GM21529 (cell line): ENCODE results near the gene SPRYD3.
A peak's percentile ranks its signal among the peaks of the same experiment; 100 is the strongest.
"Not testable (repeated sequence)": the region's sequence is repeated elsewhere in the genome, so short reads cannot be mapped to it uniquely, and the experiment has no call there.

Source experiments
- ATAC-seq: cut with Tn5 transposase; IDR thresholded peaks from one replicate; pipeline ENCODE4 v1.9.1; 2021; ENCODE audit not compliant: unreplicated experiment

SPRYD3 gene, protein sequence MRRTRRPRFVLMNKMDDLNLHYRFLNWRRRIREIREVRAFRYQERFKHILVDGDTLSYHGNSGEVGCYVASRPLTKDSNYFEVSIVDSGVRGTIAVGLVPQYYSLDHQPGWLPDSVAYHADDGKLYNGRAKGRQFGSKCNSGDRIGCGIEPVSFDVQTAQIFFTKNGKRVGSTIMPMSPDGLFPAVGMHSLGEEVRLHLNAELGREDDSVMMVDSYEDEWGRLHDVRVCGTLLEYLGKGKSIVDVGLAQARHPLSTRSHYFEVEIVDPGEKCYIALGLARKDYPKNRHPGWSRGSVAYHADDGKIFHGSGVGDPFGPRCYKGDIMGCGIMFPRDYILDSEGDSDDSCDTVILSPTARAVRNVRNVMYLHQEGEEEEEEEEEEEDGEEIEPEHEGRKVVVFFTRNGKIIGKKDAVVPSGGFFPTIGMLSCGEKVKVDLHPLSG

DNA sequence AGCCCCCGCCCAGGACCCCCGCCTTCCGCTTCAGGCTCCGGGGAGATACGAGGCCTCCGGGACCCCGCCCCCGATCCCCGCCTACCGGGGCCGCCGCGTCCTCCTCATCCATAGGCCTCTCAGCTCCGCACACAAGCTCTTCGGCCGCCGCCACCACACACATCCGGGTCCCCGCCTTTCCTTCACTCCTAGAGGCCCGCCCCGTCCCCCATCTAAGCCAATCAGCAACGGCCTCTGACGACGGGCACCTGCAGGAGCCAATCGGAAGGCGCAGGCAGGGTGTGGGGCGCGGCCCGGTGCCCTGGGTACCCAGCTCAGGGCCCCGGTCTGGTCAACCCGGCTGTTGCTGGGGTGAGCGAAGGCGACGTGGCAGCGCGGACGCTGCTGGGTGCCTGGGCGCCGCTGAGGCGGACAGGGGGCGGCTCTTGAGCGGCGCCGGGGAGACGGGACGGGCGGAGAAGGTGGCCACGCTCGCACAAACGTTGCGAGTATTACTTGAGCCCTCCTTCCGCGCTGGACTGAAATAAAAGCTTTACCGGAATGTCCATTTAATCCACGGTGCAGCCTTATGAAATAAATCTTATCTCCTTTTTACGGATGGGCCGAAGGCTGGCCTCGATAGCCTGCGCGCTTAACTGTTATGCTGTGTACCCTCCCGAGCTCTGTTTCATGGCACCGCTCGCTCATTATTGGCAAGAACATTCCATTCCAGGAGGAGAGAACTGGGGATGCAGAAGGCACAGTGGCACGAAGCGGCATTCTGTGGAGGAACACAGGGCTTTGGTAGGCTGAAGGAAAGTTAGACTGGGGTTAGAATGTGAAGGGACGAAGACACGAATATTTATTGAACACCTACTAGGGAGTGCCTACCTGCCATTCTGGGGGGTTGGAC, at the start of gene SPRYD3:
Gene SPRYD3 (minus strand): TSS at position 165 of the 892 bp plus-strand sequence. CDS start 57 bp downstream, at position 108.
- ATAC-seq, result peak; percentile 99

DNA sequence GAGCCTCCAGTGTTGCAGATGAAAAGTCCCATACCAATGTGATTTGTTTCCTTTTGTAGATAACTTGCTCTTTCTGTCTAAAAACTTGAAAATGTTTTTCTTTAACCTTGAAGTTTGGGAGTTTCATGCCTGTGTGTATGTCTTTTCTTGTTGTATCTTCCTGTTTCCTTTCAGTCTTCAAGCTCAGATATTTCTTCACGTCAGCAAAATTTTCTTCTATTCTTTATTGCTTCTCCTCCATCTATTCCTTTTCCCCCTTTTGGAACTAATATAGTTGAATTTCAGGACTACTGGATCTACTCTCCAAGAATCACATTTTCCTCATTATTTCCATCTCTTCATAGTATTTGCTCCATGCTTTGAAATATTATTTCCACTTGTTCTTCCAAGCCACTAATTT, 48.0 kb upstream of the SPRYD3 start:
- no peak for ATAC-seq

DNA sequence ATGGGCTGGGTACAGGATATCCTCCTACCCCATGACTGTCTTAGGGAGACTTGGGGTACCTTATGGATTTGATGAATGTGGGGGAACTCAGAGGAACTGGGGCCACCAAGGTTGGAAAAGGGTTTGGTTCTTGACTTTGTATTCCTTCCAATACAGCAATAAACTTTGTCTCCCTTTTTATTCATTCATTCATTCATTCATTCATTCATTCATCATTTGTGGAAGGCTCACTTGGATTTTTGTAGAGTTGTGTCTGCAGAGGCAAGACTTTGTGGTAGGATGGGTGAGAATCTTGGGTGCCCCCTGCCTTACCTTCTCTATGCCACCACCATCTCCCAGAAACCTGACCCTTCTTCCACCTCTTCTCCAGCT, 45.1 kb upstream of the SPRYD3 start:
- ATAC-seq, result no peak

DNA sequence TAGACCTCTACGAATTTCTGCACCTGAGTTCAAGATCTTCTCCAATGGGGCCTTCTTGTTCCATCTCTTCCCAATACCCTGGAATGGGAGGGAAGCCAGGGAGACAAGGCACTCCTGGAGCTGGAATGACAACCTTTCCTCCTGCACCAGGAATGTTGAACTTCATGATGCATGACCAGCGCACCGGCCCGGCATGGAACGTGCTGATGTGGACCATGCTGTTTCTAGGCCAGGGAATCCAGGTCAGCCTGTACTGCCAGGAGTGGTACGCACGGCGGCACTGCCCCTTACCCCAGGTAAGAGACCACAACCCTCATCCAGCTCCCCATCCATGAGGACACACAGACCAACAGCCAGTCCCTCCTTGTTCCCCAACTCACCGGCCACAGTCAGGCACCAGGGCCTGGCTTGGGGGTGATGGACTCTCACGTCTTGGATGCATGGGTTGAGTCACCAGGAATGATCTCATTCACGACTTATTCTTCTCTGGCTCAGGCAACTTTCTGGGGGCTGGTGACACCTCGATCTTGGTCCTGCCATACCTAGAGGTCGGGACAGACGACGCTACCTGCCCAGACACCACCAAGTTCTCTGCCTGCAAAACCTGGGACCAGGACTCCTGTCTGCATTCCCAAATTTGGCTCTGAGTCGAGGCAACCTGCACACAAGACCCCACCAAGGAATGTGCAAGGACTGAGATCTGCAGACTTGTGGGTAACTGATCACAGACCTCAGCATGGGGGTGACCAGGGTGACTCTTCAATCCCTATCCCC, 44.6 kb upstream of the SPRYD3 start:
- ATAC-seq, result no peak

DNA sequence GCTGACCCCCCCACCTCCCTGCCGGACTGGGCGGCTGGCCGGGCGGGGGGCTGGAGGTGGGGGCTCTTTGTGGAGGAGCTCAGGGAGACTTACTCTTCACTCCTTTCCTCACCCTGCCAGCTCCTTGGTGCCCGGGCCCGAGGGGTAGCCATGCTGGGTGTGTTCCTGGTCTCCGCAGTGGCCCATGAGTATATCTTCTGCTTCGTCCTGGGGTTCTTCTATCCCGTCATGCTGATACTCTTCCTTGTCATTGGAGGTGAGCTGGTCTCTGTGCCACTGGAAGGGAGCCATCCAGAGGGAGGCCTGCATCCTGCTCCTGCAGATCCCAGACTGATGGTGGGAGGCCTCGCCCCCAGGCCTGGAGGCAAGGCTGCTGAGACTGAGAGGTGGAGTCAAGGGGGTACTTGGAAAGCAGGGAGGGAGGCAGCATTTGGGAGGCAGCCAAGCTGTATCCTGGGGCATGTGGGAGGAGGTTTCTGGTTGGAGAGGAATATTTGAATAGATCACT, 43.8 kb upstream of the SPRYD3 start:
- ATAC-seq, result no peak

DNA sequence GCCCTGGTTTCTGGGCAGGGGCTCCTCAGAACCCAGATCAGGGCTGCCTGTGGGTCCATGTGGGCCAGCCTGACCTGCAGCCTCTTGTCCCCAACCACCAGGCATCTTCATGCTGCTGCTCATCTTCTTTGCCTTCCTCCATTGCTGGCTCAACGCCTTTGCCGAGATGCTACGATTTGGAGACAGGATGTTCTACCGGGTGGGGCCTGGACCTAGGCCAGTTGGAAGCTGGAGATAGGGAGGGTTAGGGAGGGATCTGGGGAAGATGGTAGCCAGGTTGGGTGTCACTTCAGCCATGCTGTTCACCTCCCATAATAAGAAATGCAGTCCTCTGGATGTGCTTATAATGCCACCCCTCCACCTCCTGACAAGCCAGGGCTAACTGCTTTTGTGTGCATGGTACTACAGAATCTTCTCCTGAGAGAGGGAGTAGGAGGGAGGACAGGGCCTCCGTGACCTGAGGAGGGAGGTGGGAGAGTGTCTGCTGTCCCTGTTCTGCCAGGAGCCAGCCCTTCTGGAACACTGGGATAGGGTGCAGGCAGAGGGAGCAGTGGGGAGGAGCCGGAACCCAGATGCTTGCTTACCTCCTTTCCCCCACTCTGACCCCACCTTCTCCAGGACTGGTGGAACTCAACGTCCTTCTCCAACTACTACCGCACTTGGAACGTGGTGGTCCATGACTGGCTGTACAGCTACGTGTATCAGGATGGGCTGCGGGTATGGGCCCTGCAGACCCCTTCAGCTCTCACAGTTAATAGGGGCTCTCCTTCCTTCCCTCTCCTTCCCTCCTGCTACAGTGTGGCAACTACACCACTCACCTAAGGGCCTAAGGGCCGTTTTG, 41.7 kb upstream of the SPRYD3 start:
- no peak for ATAC-seq

DNA sequence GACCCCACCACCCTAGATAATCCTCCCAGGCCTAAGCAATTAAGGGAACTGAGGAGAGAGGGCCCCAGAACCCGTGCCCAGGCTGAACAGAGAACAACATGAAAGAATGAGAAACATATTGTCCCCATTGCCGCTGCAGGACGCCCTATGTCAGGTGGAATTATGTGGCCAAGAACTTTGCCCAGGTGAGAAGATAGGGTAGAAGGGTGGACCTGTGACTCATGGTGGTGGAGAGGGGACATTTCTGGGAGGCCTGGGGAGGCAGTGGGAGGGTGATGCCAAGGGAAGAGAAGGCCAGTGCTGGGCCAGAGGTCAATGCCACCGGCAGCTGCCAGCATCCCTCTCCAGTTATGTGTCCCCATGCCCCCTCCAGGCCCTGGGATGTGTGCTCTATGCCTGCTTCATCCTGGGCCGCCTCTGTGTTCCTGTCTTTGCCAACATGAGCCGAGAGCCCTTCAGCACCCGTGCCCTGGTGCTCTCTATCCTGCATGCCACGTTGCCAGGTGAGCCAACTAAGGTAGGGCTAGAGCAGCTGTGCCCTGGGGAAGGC, 39.6 kb upstream of the SPRYD3 start:
- no peak for ATAC-seq

DNA sequence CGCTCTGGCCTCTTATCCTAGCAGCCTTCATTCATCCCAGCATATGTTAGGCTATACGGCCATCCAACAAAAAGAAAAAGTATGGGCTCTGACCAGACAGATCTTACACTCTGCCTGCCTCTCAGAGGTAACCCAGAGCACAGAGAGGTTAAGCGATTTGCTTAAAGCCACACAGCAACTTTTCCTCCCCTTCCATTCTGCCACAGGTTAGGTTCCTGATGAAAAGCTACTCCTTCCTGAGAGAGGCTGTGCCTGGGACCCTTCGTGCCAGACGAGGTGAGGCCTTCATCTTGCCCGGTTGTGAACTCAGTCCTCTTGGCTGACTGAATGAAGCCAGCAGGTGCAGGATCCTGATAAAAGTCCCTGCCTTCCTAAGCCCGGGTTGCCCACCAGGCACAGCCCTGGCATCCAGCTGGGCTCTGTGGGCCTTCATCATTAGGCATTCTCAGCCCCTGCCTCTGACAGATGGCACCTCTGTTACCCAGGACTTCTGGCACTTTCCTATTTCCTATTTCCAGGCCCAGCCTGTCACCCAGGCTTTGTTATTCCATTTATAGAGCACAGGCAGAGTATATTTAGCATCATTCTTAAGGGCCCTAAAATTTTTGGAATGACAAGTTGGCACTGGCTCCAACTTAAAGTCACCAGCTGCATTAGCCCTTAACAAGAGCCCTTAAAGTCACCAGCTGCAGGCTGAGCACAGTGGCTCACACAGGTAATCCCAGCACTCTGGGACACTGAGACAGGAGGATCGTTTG, 36.9 kb upstream of the SPRYD3 start:
- ATAC-seq, result no peak

DNA sequence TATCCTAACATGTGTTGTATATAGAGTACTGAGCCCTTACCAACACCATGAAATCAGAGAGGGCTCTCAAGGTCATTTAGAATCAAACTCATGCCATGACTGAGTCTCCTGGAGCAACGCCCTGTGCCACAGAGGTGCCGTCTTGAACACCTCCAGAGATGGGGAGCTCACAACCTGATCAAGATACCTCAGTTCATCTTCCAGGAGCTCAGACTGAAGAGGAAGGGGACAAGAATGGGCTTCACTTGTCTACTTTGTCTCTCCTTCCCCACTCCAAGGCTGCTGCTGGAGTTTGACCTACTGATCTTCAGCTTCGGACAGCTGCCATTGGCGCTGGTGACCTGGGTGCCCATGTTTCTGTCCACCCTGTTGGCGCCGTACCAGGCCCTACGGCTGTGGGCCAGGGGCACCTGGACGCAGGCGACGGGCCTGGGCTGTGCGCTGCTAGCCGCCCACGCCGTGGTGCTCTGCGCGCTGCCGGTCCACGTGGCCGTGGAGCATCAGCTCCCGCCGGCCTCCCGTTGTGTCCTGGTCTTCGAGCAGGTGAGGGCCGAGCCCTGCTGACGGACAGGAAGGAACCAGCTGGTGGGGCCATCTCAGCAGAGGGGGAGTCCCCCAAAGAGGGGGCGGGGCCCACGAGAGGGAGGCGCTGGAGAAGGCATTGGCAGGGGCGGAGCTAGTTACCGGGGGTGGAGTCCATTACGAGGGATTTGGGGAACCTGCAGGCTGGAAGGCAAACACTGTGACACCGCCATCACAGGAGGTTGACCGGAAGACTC, 36.1 kb upstream of the SPRYD3 start:
- ATAC-seq, result no peak

DNA sequence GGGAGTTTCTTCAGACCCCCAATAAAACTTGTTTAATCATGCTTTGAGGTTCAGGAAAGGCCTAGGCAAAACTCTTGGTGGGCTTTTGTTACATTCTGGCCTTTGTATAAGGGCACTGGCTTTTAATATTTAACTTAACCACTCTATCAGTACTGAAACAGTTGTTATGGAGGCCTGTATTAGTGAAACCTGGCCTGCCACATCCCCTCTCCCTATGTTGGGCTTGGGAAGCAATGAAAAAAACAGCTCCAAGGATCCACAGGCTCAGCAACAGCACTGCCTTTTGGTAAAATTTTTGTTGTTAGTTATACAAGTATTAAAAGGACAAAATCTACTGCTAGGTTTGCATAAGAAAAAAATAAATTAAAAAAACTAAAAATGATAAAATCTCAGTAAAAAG, 34.8 kb upstream of the SPRYD3 start:
- ATAC-seq, result no peak

DNA sequence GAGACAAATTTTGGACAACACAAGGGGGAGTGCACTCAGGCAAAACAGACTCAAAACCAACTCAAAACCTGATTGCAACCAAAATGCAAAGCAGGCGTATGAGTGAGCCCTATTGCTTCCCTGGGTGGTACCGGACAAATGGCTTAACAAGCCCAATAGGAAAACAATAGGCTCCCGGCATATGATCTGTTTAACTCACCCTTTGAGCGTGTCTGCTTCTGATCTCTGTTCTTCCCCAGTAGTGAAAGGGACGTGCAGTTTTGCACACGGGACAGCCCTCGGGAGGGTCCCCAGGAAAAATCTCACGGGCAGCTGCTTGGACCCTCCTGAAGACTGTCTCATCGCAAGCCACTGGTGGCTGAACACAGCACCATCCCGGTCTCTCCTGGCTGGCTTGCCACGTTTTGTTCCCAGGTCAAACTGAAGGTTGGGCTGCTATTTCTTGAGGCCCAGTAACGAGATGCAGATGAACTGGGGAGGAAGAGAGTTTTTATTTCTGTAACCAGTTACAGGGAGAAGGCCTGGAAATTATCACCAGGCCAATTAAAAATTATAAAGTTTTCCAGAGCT, 34.0 kb upstream of the SPRYD3 start:
- no peak for ATAC-seq

DNA sequence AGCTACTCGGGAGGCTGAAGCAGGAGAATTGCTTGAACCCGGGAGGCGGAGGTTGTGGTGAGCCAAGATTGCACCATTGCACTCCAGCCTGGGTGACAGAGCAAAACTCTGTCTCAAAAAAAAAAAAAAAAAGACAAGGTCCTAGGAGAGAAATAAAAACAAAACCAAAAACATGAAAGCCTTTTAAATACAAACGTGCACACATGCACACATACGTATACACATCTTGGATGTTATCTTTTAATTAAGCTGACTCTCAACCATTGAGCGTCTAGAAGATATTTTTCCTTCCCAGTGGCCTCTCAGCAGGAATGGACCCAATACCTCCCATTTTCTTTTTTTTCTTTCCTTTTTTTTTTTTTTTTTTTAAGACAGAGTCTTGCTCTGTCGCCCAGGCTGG, 33.2 kb upstream of the SPRYD3 start:
- ATAC-seq, result not testable (repeated sequence)

DNA sequence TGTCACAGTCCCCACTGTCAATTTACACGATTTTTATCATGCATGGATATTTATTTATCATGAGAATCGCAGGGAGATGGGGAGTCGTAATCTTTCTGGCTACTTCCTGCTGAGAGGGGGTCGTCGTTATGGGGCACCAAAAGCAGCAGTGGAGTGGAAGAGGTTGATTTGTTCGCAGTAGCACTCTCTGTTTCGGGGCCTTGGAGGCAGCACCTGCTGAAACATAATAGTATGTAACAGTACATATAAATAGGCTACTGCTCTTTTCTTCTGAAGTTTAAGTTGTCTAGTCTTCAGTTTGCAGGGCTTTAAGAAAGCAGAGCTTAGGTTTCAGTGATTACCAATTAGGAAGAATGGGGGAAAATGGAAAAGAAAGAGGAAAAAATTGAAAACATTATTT, 27.9 kb upstream of the SPRYD3 start:
- ATAC-seq, result no peak

DNA sequence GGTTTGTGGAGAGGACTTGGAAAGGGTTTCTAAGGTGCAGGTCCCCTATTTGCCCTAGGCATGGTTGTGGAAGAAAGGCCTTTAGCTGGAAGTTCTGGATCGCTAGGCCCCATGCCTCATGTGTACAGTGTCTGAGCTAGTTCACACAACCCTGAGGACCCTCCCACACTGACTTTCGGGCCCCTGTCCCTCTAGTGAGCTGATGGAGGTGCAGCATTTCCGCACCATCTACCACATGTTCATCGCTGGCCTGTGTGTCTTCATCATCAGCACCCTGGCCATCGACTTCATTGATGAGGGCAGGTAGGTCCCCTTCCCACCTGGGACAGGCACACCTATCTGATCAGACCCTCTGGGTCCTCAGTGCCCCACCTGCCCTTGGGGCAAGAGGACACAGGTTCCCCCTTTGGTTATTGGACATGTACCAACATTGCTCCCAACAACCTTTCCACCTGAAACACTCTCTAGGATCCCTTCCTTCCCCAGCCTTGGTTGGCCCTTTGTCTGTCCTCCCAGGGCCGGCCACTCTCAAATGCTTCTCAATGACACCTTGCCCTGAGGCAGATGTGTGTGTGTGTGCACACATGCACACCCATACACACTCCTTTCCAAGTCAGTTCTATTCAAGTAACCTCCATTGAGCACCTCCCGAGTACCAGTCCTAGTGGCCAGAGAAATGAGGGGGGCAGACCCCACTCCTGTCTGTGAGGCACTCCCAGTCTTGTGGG, 26.7 kb upstream of the SPRYD3 start:
- ATAC-seq, result no peak

DNA sequence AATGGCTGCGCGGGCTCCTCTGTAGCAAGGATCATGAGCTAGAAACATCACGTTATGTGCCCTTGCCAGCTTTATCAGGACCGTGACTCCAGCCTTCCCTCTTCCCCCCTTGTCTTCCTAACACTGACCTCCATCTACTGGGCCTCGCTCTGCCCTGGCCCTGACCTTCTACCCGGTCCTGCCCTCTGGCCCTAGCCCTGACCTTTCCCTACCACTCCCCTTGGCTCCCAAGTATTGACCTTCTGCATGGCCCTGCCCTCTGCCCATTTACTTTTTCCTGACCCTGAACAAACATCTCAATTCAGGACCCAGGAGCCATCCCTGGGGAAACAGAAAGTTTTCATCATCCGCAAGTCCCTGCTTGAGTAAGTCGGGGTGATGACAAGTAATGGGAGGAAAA, 26.1 kb upstream of the SPRYD3 start:
- ATAC-seq, result no peak

DNA sequence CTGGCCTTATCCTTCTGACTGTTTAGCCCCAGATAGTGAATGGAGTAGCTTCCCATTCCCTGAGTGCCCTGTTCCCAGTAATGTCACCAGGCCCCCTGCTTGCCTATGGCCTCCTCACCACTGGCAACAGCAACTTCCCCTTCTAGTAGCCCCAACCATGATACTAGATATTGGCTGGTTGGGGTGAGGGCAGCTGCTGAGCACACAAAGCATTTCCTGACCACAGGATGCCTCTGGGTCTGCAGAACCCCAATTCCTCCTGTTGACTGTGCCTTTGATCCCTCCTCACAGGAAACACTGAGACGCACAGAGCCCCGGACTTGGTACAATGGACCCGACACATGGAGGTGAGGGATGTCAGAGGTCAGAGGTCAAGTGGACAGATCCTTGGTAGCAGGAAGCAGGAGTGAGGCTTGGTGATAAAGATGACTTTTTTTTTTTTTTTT, 24.7 kb upstream of the SPRYD3 start:
- ATAC-seq, result no peak
